ENCODE measurements around the gene LRRTM2.

Gene LRRTM2

GRCh38 chr5:138833726-138834480, 41.2 kb downstream of the LRRTM2 start:
- DNase-seq: no peak

DNA sequence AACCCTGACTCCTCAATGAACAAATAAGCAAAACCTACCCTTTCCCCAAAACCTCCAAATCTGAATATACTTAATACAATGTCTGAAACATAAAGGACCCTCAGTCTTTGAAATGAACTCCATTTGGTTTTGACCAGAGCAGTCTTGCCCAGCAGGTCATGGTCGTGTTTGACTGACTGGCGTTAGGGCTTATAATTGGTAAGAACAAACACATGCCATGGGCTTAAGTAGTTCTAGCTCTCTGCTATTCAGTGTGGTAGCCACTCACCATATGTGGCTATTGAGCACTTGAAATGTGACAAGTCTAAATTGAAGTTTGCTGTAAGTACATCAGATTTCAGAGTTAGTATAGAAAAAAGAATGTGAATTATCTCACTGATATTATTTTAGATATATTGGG, 42.1 kb downstream of the LRRTM2 start:
- no peak for DNase-seq

- no peak for DNase-seq
These were observed 42.9 kb downstream of the LRRTM2 start for GRCh38 chr5:138832218-138832617.

DNA sequence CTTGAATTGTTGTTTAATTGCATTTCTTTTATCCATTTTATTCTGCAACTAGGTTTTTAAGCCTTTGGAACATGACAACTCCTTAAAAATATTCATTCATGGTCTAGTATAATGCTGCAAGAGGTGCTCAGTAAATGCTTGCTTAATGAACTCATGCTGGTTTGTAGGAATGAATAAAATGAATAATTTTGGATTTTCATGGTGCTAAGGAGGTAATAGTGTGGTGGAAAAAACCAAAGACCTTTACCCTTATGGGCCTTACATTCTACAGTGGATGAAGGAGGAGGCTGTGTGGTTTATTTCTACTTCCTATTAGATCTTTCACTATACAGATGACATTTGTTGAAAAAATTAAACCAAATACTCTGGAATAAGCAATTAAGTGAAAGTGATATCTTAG, 43.4 kb downstream of the LRRTM2 start:
- DNase-seq: no peak

DNA sequence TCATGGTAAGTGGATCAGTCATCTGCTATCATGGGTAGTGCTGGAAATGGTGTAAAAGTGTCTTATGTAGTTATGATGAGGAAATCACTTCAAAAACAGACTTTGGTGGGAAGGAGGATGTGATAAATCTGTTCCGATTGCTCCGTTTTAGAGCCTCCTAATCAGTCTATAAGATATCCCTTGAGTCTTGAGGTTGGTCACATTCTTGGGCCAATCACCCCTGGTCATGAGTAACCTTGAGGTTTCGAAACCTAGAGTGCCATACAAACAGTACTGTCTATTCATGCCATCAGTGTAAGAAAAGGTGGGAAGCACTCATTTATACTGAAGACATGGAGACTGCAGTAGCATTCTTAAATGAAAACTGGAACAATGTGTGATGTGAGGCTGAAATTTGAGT, 45.8 kb downstream of the LRRTM2 start:
- no peak for DNase-seq

DNA sequence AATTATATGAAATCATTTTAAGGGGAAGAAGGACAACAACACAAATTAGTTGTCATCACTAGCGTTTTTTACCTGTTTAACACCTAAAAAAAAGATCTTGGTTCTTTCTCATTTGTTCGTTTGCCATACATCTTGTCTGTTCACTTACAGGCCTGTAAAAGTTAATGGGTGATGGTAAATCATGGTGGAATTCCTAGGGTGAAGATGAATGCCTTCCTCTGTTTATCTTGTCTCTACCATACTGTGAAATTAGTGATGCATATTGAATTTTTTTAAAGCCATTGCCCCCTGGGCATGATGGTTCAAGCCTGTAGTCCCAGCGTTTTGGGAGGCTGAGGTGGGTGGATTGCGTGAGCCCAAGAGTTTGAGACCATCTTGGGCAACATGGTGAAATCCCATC, 46.6 kb downstream of the LRRTM2 start:
- DNase-seq: no peak

DNA sequence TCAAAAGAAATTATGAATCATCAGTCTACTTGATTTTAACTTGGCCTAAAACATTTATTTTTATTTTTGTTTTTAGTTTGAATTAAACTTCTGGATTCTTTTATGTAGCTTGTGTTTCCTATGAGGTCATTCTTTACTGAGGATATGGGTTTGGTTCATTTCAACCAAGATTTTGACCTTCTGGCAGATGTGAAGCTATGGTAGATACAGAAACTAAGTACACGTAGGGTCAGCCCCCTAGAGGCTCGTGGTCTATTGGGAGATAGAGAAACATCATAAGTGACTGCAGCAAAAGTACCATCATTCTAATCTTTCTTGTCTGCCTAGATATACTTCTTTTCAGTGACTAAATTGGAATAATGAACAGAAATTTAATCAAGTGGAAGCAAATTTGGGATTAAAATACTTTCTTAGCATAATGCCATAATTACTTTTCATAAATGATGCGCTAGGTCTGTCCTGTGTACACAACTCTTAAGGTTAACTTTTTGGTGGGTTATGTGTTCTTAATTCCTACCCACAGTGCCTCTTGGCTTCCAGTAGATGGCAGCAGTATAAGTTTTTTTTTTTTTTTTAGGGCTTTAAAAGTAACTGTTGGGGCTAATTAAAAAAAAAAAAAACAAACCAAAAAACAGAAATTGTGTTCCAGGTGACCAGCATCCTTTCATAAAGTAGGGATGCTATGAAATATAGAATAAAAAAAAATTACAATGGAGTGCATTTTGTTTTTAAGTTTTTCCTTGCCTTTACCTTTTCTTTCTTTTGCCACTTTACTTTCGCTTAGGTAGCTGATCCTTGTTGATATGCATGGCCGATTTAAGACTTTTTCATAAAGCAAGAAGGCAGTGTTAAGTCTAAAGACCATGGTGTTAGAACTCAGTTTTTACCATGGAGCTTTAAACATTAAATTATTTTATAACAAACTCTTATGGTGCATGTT, 49.9 kb downstream of the LRRTM2 start:
- no peak for DNase-seq

GRCh38 chr5:138824516-138824915, 50.6 kb downstream of the LRRTM2 start:
- no peak for DNase-seq

GRCh38 chr5:138820695-138821094, 54.4 kb downstream of the LRRTM2 start:
- DNase-seq: no peak

DNA sequence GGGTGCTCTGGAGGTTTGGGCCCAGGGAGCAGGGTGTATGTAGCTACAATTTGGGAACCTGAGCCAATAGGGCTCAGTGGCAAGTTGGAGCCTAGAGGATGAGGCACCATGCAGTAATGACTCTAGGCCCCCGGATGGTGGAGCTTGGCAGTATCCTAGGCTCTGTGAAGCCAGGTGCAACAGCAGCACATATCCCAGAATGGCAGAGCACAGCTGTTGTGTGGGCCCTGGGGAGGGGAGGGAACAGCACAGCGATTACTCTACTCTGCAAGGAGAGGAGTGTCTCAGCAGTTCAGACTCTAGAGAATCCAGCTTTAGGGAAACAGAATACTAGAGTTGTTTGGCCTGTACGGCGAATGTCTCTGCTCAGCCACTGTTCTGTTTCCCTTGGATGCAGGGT, 56.1 kb downstream of the LRRTM2 start:
- DNase-seq: no peak
